ENCODE results near the gene ABCA12. TPM values are rescaled to one million over a fixed set of nuclear protein-coding genes. Genes with fewer than 3 reads are reported as not detected.
A peak's percentile ranks its signal among the peaks of the same experiment; 100 is the strongest.

The ABCA12 gene
- total RNA-seq, 1 donor from 2014 or later: not detected

GRCh38 chr2:215140166-215140707 lies 1.8 kb upstream of the ABCA12 start:
- intact Hi-C loops (cut with micrococcal nuclease): no loop called here
- DNase-seq (no peak), ATAC-seq (no peak)

- intact Hi-C loops (cut with micrococcal nuclease): no loop called here
- no peak for DNase-seq
- no peak for ATAC-seq
These were observed 585 bp downstream of the ABCA12 start for GRCh38 chr2:215137741-215138340.

- no peak for ATAC-seq
- intact Hi-C loops (cut with micrococcal nuclease): no loop called here
These were observed 1.1 kb downstream of the ABCA12 start for GRCh38 chr2:215137329-215137686.

GRCh38 chr2:215136669-215137328 lies 1.6 kb downstream of the ABCA12 start:
- DNase-seq (no peak), ATAC-seq (no peak)
- intact Hi-C loops (cut with micrococcal nuclease): no loop called here

More at GRCh38 chr2:215137329-215137686, 1.1 kb downstream of the ABCA12 start:
- DNase-seq: no peak

GRCh38 chr2:215120401-215120800 lies 18.0 kb downstream of the ABCA12 start:
- intact Hi-C loops (cut with micrococcal nuclease): no loop called here
- ATAC-seq: no peak
- no peak for DNase-seq

- ATAC-seq: no peak
- intact Hi-C loops (cut with micrococcal nuclease): no loop called here
These were observed 18.6 kb downstream of the ABCA12 start for GRCh38 chr2:215119847-215120246.

GRCh38 chr2:215110918-215111317 lies 27.5 kb downstream of the ABCA12 start:
- intact Hi-C loops (cut with micrococcal nuclease): no loop called here
- no peak for DNase-seq
- ATAC-seq: no peak

More at GRCh38 chr2:215119847-215120246, 18.6 kb downstream of the ABCA12 start:
- DNase-seq: no peak

- DNase-seq (no peak), ATAC-seq (peak; percentile 17)
- intact Hi-C loops (cut with micrococcal nuclease): no loop called here
These were observed 31.0 kb downstream of the ABCA12 start for GRCh38 chr2:215107216-215108056.

GRCh38 chr2:215105607-215106354 lies 32.6 kb downstream of the ABCA12 start:
- DNase-seq (no peak), ATAC-seq (no peak)
- intact Hi-C loops (cut with micrococcal nuclease): no loop called here

- ATAC-seq (no peak), DNase-seq (no peak)
- intact Hi-C loops (cut with micrococcal nuclease): no loop called here
These were observed 34.2 kb downstream of the ABCA12 start for GRCh38 chr2:215104226-215104625.

- DNase-seq: no peak
- no peak for ATAC-seq
- intact Hi-C loops (cut with micrococcal nuclease): no loop called here
These were observed 39.6 kb downstream of the ABCA12 start for GRCh38 chr2:215098875-215099274.

- ATAC-seq: no peak
- intact Hi-C loops (cut with micrococcal nuclease): no loop called here
- no peak for DNase-seq
These were observed 54.3 kb downstream of the ABCA12 start for GRCh38 chr2:215084080-215084479.

GRCh38 chr2:215083146-215083545 lies 55.3 kb downstream of the ABCA12 start:
- DNase-seq: no peak
- no peak for ATAC-seq
- intact Hi-C loops (cut with micrococcal nuclease): no loop called here

GRCh38 chr2:215082446-215082845 lies 56.0 kb downstream of the ABCA12 start:
- intact Hi-C loops (cut with micrococcal nuclease): no loop called here
- ATAC-seq (no peak), DNase-seq (no peak)

GRCh38 chr2:215080545-215080944 lies 57.9 kb downstream of the ABCA12 start:
- intact Hi-C loops (cut with micrococcal nuclease): no loop called here
- peak; percentile 27 for ATAC-seq
- DNase-seq: no peak

GRCh38 chr2:215071676-215072075 lies 66.8 kb downstream of the ABCA12 start:
- intact Hi-C loops (cut with micrococcal nuclease): no loop called here
- no peak for ATAC-seq
- no peak for DNase-seq

- intact Hi-C loops (cut with micrococcal nuclease): no loop called here
- DNase-seq: no peak
- ATAC-seq: no peak
These were observed 70.0 kb downstream of the ABCA12 start for GRCh38 chr2:215068399-215068798.

GRCh38 chr2:215066124-215066523 lies 72.3 kb downstream of the ABCA12 start:
- intact Hi-C loops (cut with micrococcal nuclease): no loop called here
- DNase-seq (no peak), ATAC-seq (no peak)

GRCh38 chr2:215063526-215063925 lies 74.9 kb downstream of the ABCA12 start:
- ATAC-seq: no peak
- intact Hi-C loops (cut with micrococcal nuclease): no loop called here

More at GRCh38 chr2:215063526-215063925, 74.9 kb downstream of the ABCA12 start:
- DNase-seq: no peak

Measured in left ventricle myocardium superior (tissue), 1 donor.